HTERT RPE-1 (cell line): ENCODE data around the gene MFRP.

Source experiments
- in situ Hi-C: fragments of 300-500 bp; cut with MboI; formaldehyde crosslinking; loops from 4 replicates; pipeline ENCODE4 v1.14.3; 2020; ENCODE audit warnings: low sequenced_read_pairs

Gene MFRP

DNA sequence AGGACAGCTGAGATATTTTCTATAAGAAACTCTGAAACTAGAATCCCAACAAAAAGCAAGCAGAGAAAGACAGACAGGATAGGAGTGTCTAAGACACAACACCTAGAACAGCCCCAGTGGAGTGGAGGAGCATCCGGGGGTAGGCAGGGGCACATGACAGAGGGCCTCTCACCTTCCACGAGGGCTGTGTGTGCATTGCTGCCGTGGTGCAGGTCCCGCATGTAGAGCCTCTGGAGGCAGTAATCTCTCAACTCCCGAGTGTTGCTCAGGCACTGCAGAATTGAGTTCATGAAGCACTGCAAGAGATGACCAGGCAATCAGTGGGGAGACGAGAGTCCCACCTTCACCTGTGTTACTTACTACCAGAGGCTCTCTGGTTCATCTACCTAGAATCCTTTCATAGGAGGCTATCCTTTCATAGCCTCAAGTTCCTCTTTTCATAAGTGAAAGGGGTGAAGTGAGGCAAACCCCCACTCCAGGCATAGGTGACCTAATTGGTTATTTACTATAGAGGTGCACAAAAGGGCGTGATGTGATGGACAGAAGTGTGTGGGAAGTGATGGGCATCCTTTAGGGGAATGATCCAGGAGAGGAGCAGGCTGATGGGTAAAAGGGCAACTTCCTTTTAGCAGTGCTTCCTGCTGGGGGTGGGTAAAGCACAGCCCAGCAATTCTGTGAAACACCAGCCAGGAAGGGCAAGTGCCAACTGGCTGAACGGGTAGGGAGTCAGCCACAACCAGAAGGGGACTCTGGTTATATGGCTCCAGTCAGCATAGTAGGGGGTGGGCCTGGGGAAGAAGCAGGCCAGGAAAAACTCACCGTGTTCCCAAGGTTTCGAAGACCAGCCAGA is 13.1 kb upstream of the MFRP start:
- in situ Hi-C loops = no loop called here

DNA sequence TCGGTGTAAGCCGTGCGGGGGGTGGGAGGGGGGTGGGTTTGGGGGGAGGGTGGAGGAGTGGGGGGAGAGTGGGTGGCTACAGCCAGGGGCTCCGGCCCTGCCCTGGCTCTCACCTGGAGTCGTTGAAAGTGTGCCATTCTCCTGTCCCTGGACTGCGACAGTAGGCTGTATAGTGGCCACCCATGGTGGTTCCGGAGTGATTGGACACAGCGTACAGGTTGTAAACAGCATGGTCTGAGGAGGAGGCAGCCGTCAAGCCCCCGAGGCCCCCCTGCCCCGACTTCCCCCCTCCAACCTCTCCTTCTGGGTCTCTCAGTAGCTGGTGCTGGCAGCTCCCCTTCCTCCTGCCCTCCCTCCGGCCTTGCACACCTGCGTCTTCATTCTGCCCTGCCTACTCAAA is 10.6 kb upstream of the MFRP start:
- in situ Hi-C loops = no loop called here

DNA sequence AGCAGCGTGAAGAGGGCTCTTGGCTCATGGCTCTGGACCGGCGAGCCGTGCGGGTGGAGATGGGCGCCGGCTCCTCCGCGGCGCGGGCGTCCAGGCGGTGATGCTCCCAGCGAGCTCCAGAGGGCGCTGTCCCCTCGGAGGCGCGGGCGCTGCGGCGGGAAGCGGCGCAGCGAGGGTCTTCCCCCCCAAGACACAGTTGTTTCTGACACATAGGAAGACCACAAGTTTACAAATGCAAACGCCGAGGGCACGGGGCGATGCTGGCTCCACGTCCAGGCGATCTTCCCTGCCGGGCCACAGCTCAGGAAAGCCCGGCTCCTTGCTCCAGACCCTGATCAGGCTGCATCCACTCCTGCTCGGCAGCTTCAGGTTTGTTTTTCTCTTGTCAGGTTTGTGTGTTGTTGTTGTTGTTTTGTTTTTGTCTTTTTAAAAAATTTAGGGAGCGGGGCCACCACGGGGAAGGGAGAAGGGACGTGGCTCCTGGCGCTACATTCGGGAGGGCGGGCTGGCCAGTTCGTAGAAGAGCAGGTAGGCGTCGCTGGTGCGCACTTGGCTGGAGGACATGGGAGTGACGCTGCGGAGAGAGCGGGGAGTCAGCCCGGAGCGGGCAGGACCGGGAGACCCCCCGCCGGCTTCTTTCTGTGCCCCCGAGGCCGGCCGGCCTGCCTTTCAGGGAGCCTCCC is 10.0 kb upstream of the MFRP start:
- in situ Hi-C loops = no loop called here

DNA sequence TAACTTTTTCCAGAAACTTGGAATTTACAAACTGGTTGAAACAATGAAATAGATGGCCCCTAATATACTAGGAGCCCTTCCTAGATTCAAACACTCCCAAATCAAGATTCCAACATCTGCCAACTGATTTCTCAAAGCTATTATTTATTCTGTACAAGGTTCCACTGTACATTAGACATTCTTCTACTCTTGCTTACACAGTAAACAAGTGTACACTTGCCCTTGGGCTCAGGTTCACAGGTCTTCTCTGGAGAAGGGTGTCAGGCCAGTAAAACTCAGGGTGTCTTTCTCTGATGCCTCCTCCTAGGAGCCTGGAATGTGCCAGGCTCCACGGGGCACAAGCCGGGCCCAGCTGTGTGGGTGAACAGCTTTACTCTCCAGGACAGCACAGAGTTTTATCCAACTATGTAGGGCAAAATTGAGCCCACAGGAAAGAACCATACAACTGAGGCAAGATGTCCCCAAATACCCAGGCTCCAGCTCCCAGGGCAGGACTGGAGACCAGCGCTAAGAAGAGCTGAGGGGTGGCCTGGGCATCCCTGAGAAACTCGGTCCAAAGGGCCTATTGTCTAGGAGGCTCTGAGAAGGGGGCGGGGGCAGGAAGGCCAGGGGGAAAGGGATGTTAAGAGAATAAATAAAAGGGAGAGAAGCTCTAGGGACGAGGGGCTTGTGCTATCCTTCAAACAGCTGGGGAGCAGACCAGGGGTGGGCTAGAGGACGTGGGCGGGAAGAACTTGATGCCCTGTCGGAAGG is 8.8 kb upstream of the MFRP start:
- in situ Hi-C loops = no loop called here

- in situ Hi-C loops = no loop called here
These were observed 6.4 kb upstream of the MFRP start for GRCh38 chr11:119352857-119353260.

DNA sequence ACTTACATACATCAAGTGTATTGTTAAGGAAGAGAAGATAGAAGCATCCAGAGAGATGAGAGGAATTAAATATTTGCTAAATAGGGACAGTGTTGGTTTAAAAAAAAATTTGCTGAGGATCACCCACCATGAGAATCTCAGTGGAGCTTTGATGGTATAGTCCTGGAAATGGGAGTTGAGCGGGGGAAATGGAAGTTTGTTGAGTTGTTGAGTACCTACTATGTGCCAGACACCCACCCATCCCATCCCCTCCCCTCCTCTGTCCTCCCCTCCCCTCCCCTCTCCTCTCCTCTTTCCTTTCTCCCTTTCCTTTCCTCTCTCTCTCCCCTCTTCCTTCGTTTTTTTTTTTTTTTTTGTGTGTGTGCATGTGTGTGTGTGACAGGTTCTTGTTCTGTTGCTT is 4.7 kb upstream of the MFRP start:
- in situ Hi-C loops = no loop called here

DNA sequence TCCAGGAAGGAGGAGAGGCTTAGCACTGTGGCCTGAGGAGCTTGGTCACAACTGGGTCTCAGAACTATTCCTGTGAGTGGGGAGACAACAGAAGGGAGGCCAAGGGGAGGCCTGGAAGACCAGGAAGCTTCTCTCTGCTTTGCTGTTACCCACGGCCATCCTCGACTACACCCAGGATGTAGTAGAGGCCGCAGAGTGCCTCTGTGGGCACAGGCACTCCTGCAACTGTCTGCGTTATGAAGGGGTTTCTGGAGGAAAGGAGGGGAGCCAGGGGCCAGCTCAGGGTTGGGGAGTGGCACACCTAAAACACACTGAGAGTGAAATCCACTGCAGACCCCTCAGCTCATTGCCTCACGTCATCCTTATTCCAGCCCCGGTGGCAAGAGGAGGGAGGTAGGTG is 3.8 kb upstream of the MFRP start:
- in situ Hi-C loops = no loop called here

- in situ Hi-C loops = no loop called here
These were observed 1.6 kb upstream of the MFRP start for GRCh38 chr11:119347940-119348605.

- in situ Hi-C loops = no loop called here
These were observed 737 bp upstream of the MFRP start for GRCh38 chr11:119347242-119347641.

GRCh38 chr11:119345685-119346084 is 820 bp downstream of the MFRP start:
- in situ Hi-C loops = no loop called here

DNA sequence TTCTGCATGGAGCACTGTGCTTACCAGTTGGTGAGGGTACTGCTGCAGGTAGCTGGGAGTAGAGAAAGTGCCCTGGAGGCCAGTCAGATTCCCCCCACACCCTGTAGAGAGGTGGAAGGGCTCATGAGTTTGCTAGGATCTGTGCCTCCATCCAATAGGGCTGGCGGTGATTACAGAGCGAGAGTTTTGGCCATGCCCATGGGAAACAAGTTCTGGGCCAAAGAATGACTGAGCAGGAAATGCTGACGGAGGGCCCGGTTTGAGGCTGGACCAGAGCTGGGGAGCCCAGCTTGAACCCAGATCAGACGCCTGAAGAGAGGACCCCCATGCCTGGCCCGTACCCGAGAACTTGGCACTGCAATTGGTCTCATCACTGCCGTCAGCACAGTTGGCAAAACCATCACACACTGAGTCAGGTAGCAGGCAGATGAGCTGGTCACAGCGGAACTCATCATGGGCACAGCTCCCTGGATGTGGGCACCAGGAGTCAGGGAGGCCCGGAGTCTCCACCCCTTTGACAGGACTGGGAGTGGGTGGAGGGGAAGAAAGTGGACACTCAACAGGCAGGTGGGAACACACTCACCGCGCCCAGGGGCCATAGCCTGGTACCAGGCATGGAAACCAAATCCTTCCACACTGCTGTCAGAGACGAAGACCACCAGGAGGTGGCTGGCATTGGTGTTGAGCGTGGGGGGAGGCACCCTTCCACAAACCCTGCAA is 2.1 kb downstream of the MFRP start:
- in situ Hi-C loops = no loop called here

DNA sequence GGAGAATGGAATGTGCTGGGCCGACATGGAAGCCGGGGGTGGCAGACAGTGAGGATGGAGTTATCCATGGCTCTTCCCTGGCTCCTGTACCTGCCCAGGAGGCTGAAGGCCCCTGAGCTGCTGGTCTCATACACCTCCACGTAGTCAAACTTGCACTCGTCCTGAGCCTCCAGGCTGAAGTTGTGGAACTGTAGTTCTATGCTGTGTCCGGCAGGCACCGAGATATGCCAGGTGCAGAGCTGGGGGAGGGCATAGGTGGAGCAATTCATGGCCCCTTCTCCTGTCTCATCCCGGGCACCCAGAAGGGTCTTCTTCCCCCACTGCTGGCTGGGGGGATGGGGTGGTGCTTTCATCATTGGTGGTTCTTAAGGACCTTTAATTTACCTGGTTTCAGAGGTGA is 2.8 kb downstream of the MFRP start:
- in situ Hi-C loops = no loop called here

- in situ Hi-C loops = no loop called here
These were observed 4.0 kb downstream of the MFRP start for GRCh38 chr11:119342362-119343130.

- in situ Hi-C loops = no loop called here
These were observed 4.5 kb downstream of the MFRP start for GRCh38 chr11:119342023-119342300.

DNA sequence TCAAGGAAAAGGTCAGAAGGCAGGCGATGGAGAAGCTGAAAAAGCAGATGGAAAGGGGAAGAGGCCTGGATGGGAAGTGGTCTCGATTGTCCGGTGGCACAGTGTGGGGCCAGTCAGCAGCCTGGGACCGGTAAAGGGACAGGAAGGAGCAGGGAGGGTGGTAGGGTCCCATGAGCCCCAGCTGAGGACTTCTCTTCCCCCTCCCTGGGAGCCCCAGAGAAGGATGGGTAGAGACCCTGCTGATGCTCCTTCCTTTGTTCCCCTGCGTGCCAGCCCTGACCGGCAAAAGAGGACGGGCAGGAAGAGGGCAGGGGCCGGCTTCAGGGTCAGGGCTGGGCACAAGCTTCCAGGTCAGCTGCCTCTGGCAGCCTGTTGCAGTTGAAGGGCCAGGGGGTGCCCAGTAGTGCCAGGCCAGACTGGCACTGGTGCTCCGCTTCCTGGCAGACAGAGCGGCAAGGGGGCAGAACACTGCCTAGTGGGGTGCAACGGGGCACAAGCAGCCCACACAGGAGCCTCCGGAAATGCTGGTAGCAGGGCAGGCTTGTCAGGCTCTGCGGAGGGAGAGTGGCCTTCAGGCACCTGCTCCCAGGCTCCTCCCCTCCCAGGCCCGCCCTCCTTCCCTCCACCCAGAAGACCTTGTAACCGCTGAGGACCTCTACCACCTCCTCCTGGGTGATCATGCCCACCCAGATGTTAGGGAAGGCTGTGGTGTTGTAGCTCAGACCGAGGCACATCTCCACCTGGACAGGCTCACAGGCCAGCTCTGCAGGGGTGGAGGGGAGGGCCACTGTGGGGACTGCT is 5.1 kb downstream of the MFRP start:
- in situ Hi-C loops = no loop called here

DNA sequence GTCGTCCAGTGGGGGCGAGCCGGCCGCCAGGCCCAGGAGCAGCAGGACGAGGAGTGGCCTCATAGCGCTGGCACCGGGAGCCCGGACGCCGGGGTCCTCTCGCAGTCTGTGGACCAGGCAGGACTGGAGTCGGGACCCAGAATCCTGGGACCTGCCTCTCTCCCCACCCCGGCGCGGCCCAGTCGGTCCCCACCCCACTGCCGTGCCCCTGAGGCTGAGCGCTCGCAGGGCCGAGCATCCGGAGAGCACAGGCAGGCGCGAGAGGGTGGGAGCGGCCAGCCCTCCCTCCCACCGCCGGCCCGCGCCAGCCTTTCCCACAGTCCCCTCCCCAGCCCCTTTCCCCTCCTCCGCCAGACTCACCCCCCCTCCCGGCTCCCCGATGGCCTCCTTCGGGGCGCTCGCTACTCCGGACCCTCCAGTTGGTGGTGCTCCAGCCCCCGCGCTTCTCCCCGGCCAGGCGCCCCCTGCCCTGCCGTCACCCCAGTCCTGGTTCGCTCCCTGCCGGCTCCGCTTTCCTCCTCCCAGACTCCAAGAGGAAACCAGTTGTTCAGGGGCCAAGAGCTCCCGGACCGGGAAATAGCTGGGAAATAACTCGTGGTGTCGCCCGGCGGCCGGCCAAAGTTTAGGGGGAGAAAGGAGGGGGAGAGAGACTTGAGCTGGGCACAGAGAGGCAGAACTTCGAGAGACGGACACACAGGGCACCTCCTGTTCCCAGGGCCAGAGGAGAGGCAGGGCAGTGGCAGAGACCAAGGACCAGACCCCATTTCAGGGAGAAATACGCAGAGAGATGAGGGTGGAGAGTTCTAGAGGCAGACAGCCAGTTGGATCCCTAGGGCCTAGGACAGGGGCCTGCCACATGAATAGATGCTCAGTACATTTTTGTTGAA is 5.9 kb downstream of the MFRP start, which contains the start of gene C1QTNF5:
Gene C1QTNF5 (minus strand): TSS at position 549 of the 887 bp plus-strand sequence. CDS start 486 bp downstream, at position 63.
- in situ Hi-C loops = no loop called here

- in situ Hi-C loops = no loop called here
These were observed 6.7 kb downstream of the MFRP start for GRCh38 chr11:119339589-119340334.
